B cell (primary cell): ENCODE measurements around the gene UGT2B17. TPM values are rescaled to one million over a fixed set of nuclear protein-coding genes. Genes with fewer than 3 reads are reported as not detected.
"Not testable (repeated sequence)": the region's sequence is repeated elsewhere in the genome, so short reads cannot be mapped to it uniquely, and the experiment has no call there.

Experiments used
- ATAC-seq: fragments of 200-7000 bp; cut with Tn5 transposase; one replicate; pipeline ENCODE4 v1.10.0; 2021; ENCODE audit warnings: low read depth, mild to moderate bottlenecking, moderate number of reproducible peaks, moderate library complexity
- CTCF ChIA-PET: fragments of 350-600 bp; sonication (Branson Sonifier 250); formaldehyde crosslinking; loops from one replicate; lab custom pipeline; 2021; ENCODE audit warnings: antibody characterized with exemption, inconsistent platforms; lab: Charles Lee
- POLR2A ChIA-PET: fragments of 350-600 bp; sonication (Branson Sonifier 250); formaldehyde crosslinking; loops from one replicate; lab custom pipeline; 2021; ENCODE audit warnings: antibody characterized with exemption; lab: Charles Lee
- DNase-seq: peaks from one replicate; pipeline ENCODE4 v3.0.0; 2013
- H2AFZ ChIP-seq: 2 replicates; pipeline ENCODE4 v1.6.1; 2012; ENCODE audit warnings: mild to moderate bottlenecking, low read depth, low read length; ENCODE audit not compliant: insufficient read depth, poor library complexity, severe bottlenecking
- H3K27ac ChIP-seq, 2 donors: 1 replicate in 1 of 2; 2 replicates in 1 of 2; pipeline ENCODE4 v1.5.1; 2012 to 2013; ENCODE audit warnings: low read length in 2 of 2, mild to moderate bottlenecking in 2 of 2, moderate library complexity in 1 of 2
- H3K27me3 ChIP-seq, 4 experiments: fragments of 200-600 bp in 1 of 4; sonication (generic) in 1 of 4; replicated peaks in 1 of 4; 1 replicate in 2 of 4; 2 replicates in 2 of 4; pipeline versions ENCODE4 v1.6.1 to v1.7.0; 2013 to 2016; ENCODE audit warnings: low read length in 3 of 4, mild to moderate bottlenecking in 2 of 4, mixed read lengths in 1 of 4, moderate library complexity in 1 of 4; ENCODE audit not compliant: insufficient read depth in 4 of 4, control insufficient read depth in 3 of 4; ENCODE audit errors: control extremely low read depth in 1 of 4
- H3K36me3 ChIP-seq, 2 experiments: replicated peaks in 1 of 2; 1 replicate in 1 of 2; 2 replicates in 1 of 2; pipeline versions ENCODE4 v1.6.1 to v1.7.1; 2013; ENCODE audit warnings: low read length in 1 of 2; ENCODE audit not compliant: insufficient read depth in 2 of 2, control insufficient read depth in 1 of 2; ENCODE audit errors: control extremely low read depth in 1 of 2, extremely low read depth in 1 of 2
- H3K4me1 ChIP-seq, 2 donors: fragments of 200-600 bp in 1 of 2; sonication (generic) in 1 of 2; 1 replicate in 1 of 2; 2 replicates in 1 of 2; pipeline versions ENCODE4 v1.5.1 to v1.6.1; 2013 to 2017; ENCODE audit warnings: low read length in 2 of 2; ENCODE audit not compliant: control insufficient read depth in 2 of 2, insufficient read depth in 2 of 2
- H3K4me2 ChIP-seq: replicated peaks from 2 replicates; pipeline ENCODE3; 2012; ENCODE audit warnings: mild to moderate bottlenecking, low read depth, low read length; ENCODE audit not compliant: poor library complexity, severe bottlenecking
- H3K4me3 ChIP-seq, 5 experiments: fragments of 200-600 bp in 1 of 5; sonication (generic) in 1 of 5; 1 replicate in 3 of 5; 2 replicates in 2 of 5; pipeline versions ENCODE4 v1.5.1 to v1.7.0; 2011 to 2016; ENCODE audit warnings: low read length in 4 of 5, mild to moderate bottlenecking in 4 of 5, low read depth in 2 of 5, control low read depth in 1 of 5, moderate library complexity in 1 of 5; ENCODE audit not compliant: insufficient read depth in 1 of 5; ENCODE audit errors: control extremely low read depth in 1 of 5, extremely low read depth in 1 of 5
- H3K79me2 ChIP-seq: fragments of 200-600 bp; sonication (generic); one replicate; pipeline ENCODE4 v1.6.0; 2016; ENCODE audit warnings: low read length; ENCODE audit not compliant: control insufficient read depth, insufficient read depth
- H3K9ac ChIP-seq: fragments of 200-600 bp; sonication (generic); 2 replicates; pipeline ENCODE4 v1.6.1; 2017; ENCODE audit warnings: mild to moderate bottlenecking, low read length, moderate library complexity
- H3K9me3 ChIP-seq, 3 donors: one replicate each; pipeline versions ENCODE4 v1.6.1 to v1.7.1; 2013; ENCODE audit warnings: low read length in 2 of 3; ENCODE audit not compliant: control insufficient read depth in 2 of 3, insufficient read depth in 1 of 3; ENCODE audit errors: control extremely low read depth in 1 of 3
- H4K20me1 ChIP-seq: 2 replicates; pipeline ENCODE4 v1.6.0; 2012; ENCODE audit warnings: mild to moderate bottlenecking, low read length; ENCODE audit not compliant: insufficient read depth, control insufficient read depth, poor library complexity, severe bottlenecking
- H3K27ac Mint-ChIP-seq: one replicate; pipeline ENCODE4 v1.8.0; 2021; ENCODE audit warnings: mixed read lengths
- H3K27me3 Mint-ChIP-seq: one replicate; pipeline ENCODE4 v1.8.0; 2021; ENCODE audit warnings: mixed read lengths
- H3K4me1 Mint-ChIP-seq: one replicate; pipeline ENCODE4 v1.8.0; 2021; ENCODE audit warnings: mixed read lengths
- H3K4me3 Mint-ChIP-seq: one replicate; pipeline ENCODE4 v1.8.0; 2021; ENCODE audit warnings: mixed read lengths
- H3K9me3 Mint-ChIP-seq: one replicate; pipeline ENCODE4 v1.8.0; 2022; ENCODE audit warnings: mixed read lengths; ENCODE audit not compliant: insufficient read depth
- CTCF ChIP-seq: fragments of 200-600 bp; IDR thresholded peaks from one replicate; pipeline ENCODE4 v1.8.0; 2022; ENCODE audit warnings: antibody characterized with exemption, mild to moderate bottlenecking
- EZH2 ChIP-seq: IDR thresholded peaks from 2 replicates; pipeline ENCODE4 v1.6.1; 2012; ENCODE audit warnings: borderline replicate concordance, low read depth, mild to moderate bottlenecking, moderate library complexity, low read length; ENCODE audit not compliant: insufficient read depth, poor library complexity, severe bottlenecking
- WGBS: methylation state at CpG from one replicate; pipeline ENCODE4 v1.1.5; 2013; ENCODE audit warnings: missing lambda C conversion rate; ENCODE audit not compliant: insufficient coverage; 5-methylcytosine and 5-hydroxymethylcytosine counted together
- intact Hi-C: fragments of 100-400 bp; cut with micrococcal nuclease; formaldehyde crosslinking; loops from one replicate; pipeline ENCODE4 v1.10.0; 2022
- polyA minus RNA-seq: library from RNA; depleted of rRNA, polyadenylated mRNA; stranded (reverse); fragments of >200 nt; gene quantifications from 2 replicates; pipeline ENCODE4 v1.2.3, GENCODE V29; 2012
- polyA plus RNA-seq: library from polyadenylated mRNA; depleted of rRNA; stranded (reverse); fragments of >200 nt; gene quantifications from 2 replicates; pipeline ENCODE4 v1.2.3, GENCODE V29; 2012
- total RNA-seq, 2 donors: library from RNA; stranded (reverse); fragments of 120-200 nt in 1 of 2; gene quantifications; 1 replicate in 1 of 2; 2 replicates in 1 of 2; pipeline versions ENCODE4 v1.2.3 to v1.2.4, GENCODE V29; 2013 to 2022

Gene UGT2B17
- total RNA-seq: 0.41 and 0.52 TPM in 2 replicates
- total RNA-seq (2013): 4.7 TPM
- polyA plus RNA-seq: 0.26 TPM in 1 of 2 replicates, not detected in the other
- 0.43 TPM in 1 of 2 replicates, not detected in the other for polyA minus RNA-seq

DNA sequence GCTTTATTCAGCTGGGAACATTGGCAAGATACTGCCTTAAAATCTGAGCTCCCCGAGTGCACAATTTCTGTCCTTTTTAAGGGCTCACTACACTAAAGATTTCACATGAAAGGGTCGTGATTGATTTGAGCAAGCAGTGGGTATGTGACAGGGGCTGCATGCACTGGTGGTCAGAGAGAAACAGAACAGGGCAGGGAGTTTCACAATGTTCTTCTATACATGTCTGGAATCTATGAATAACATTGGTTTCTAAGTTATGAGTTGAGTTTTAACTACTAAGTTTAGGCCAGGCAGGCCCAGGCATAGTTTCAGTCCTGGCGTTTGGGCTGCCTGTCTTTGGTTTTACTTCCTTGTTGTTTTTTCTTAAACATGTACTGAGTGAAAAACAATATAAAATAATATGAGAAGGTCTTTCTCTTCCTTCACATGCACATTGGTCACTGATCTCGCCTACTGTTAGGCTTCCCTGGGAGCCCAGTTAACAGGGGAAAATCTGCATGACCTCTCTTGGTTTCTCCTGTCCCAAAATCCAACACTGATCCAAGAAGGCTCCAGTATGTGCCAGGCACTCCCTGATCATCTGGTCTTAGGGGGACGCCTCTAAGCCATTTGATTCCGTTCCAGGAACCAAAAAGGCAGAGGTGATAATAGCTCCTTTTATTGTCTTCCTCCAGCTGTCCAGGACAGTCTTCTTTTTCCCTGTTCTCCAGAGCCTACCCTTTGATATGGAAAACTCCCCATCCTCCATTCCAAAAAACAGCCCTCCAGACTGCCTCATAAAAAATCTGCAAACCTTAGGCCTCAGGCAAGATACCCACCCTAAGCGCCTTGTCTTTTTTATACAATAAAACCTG is at the start of gene UGT2B17:
TSS of gene UGT2B17 (minus strand) at position 51 of the 854 bp plus-strand sequence. CDS start 7,838 bp downstream, outside the sequence.
- Histone ChIP-seq H3K27me3 (no peaks in the 10 kb centered on the region), H4K20me1 (no peaks in the 10 kb centered on the region), H3K36me3 (no peaks in the 10 kb centered on the region), H3K79me2 (no peaks in the 10 kb centered on the region), H3K9ac (no peak within 1 kb of the TSS), H3K4me3 (no peak within 1 kb of the TSS), H3K27ac (peak within 1 kb of the TSS in 1 of 2 donors; percentile 44), H3K4me1 (peaks cover 0 to 17% of the 10 kb centered on the region in 2 donors), H2AFZ (no peak within 1 kb of the TSS), H3K9me3 (peaks cover 0 to 2% (median 0%) of the 10 kb centered on the region in 3 donors), H3K4me2 (no peak within 1 kb of the TSS)
- ChIA-PET CTCF (no interaction called here), POLR2A (no interaction called here)
- WGBS: 58% methylated on average over 5 of the region's 7 CpGs
- peaks cover 22% of the 10 kb centered on the region for H3K4me1 Mint-ChIP-seq
- no peaks in the 10 kb centered on the region for H3K27me3 Mint-ChIP-seq
- TF ChIP-seq EZH2 (no peak), CTCF (no peak)
- peak within 1 kb of the TSS; percentile 38 for H3K4me3 Mint-ChIP-seq
- DNase-seq (peak; percentile 39), ATAC-seq (peak; percentile 47)
- peaks cover 4% of the 10 kb centered on the region for H3K9me3 Mint-ChIP-seq
- peak within 1 kb of the TSS; percentile 88 for H3K27ac Mint-ChIP-seq
- intact Hi-C loops: no loop called here

GRCh38 chr4:68622731-68623130 is 46.6 kb upstream of the UGT2B17 start:
- H4K20me1 ChIP-seq, H3K4me3 Mint-ChIP-seq, H3K27ac Mint-ChIP-seq, DNase-seq, H3K27me3 Mint-ChIP-seq, H3K9ac ChIP-seq, CTCF ChIA-PET, H3K27ac ChIP-seq, H2AFZ ChIP-seq, H3K4me2 ChIP-seq, ATAC-seq, H3K79me2 ChIP-seq, H3K4me1 Mint-ChIP-seq, H3K36me3 ChIP-seq, intact Hi-C loops, H3K27me3 ChIP-seq, H3K9me3 ChIP-seq, H3K4me1 ChIP-seq, H3K9me3 Mint-ChIP-seq, POLR2A ChIA-PET, H3K4me3 ChIP-seq: not testable (repeated sequence)
- WGBS: no CpG with 5 or more reads among the region's 2 CpGs
